ENCODE measurements around the gene PARVA.

PARVA gene

GRCh38 chr11:12459865-12460444 lies 82.6 kb downstream of the PARVA start:
- peak; percentile 36 for DNase-seq (ENCODE audit: low read depth)

GRCh38 chr11:12460466-12460865 lies 83.1 kb downstream of the PARVA start:
- DNase-seq (ENCODE audit: low read depth), result peak; percentile 49

GRCh38 chr11:12461516-12461915 lies 84.1 kb downstream of the PARVA start:
- DNase-seq (ENCODE audit: low read depth), result peak; percentile 33

GRCh38 chr11:12464303-12464702 lies 86.9 kb downstream of the PARVA start:
- no peak for DNase-seq (ENCODE audit: low read depth)

GRCh38 chr11:12465332-12465731 lies 88.0 kb downstream of the PARVA start:
- DNase-seq (ENCODE audit: low read depth), result no peak

GRCh38 chr11:12467610-12468009 lies 90.2 kb downstream of the PARVA start:
- no peak for DNase-seq (ENCODE audit: low read depth)

- DNase-seq (ENCODE audit: low read depth), result peak; percentile 48
These were observed 92.1 kb downstream of the PARVA start for GRCh38 chr11:12469451-12469850.

- no peak for DNase-seq (ENCODE audit: low read depth)
These were observed 92.9 kb downstream of the PARVA start for GRCh38 chr11:12470236-12470635.

- no peak for DNase-seq (ENCODE audit: low read depth)
These were observed 95.1 kb downstream of the PARVA start for GRCh38 chr11:12472401-12473005.

GRCh38 chr11:12473381-12473780 lies 96.0 kb downstream of the PARVA start:
- DNase-seq (ENCODE audit: low read depth), result no peak

- no peak for DNase-seq (ENCODE audit: low read depth)
These were observed 97.5 kb downstream of the PARVA start for GRCh38 chr11:12474871-12475270.

- peak; percentile 82 for DNase-seq (ENCODE audit: low read depth)
These were observed 101.4 kb downstream of the PARVA start for GRCh38 chr11:12478743-12479142.

- no peak for DNase-seq (ENCODE audit: low read depth)
These were observed 103.0 kb downstream of the PARVA start for GRCh38 chr11:12480401-12480800.

GRCh38 chr11:12482839-12483238 lies 105.5 kb downstream of the PARVA start:
- DNase-seq (ENCODE audit: low read depth), result no peak

- no peak for DNase-seq (ENCODE audit: low read depth)
These were observed 106.2 kb downstream of the PARVA start for GRCh38 chr11:12483604-12484003.

- DNase-seq (ENCODE audit: low read depth), result no peak
These were observed 108.0 kb downstream of the PARVA start for GRCh38 chr11:12485328-12485727.

- DNase-seq (ENCODE audit: low read depth), result no peak
These were observed 111.9 kb downstream of the PARVA start for GRCh38 chr11:12489246-12489772.

- peak; percentile 85 for DNase-seq (ENCODE audit: low read depth)
These were observed 117.3 kb downstream of the PARVA start for GRCh38 chr11:12494699-12495098.

- peak; percentile 38 for DNase-seq (ENCODE audit: low read depth)
These were observed 119.0 kb downstream of the PARVA start for GRCh38 chr11:12496181-12497025.

- DNase-seq (ENCODE audit: low read depth), result no peak
These were observed 120.1 kb downstream of the PARVA start for GRCh38 chr11:12497431-12497830.

GRCh38 chr11:12499071-12499470 lies 121.7 kb downstream of the PARVA start:
- DNase-seq (ENCODE audit: low read depth), result peak; percentile 39

- peak; percentile 79 for DNase-seq (ENCODE audit: low read depth)
These were observed 124.7 kb downstream of the PARVA start for GRCh38 chr11:12502046-12502445.

- DNase-seq (ENCODE audit: low read depth), result peak; percentile 73
These were observed 125.7 kb downstream of the PARVA start for GRCh38 chr11:12503039-12503484.
